ENCODE results near the gene CDHR3. TPM values are rescaled to one million over a fixed set of nuclear protein-coding genes. Genes with fewer than 3 reads are reported as not detected.
A peak's percentile ranks its signal among the peaks of the same experiment; 100 is the strongest.

The CDHR3 gene
- total and polyA plus RNA-seq, 4 donors: 1.0 to 10.5 (median 1.8) TPM

GRCh38 chr7:106063692-106064091 lies 100.6 kb downstream of the CDHR3 start:
- H3K4me3 ChIP-seq (ENCODE audit: low read depth in 1 of 3, low read length in 3 of 3): no peak overlapping the region
- no peak overlapping the region for H3K27ac ChIP-seq (ENCODE audit: low read depth in 1 of 2, low read length in 2 of 2)
- H3K36me3 ChIP-seq (ENCODE audit: control insufficient read depth in 4 of 4, insufficient read depth in 3 of 4, low read depth in 1 of 4, low read length in 3 of 4): no peaks in the 10 kb centered on the region
- TF ChIP-seq EGR1 (IDR thresholded peaks at IDR 0.05; ENCODE audit: low read depth in 2 of 2) (no peak), GABPA (IDR thresholded peaks at IDR 0.05 in 1 of 2, conservative IDR thresholded peaks at IDR 0.05 in 1 of 2) (no peak), MAX (IDR thresholded peaks at IDR 0.05) (no peak), NR2F2 (IDR thresholded peaks at IDR 0.05) (no peak), CTCF (IDR thresholded peaks at IDR 0.05; ENCODE audit: low read depth, low read length, missing input control) (no peak), HNF4G (IDR thresholded peaks at IDR 0.05) (no peak), FOXA2 (IDR thresholded peaks at IDR 0.05) (no peak), ATF3 (IDR thresholded peaks at IDR 0.05) (no peak), SP1 (IDR thresholded peaks at IDR 0.05) (no peak), REST (IDR thresholded peaks at IDR 0.05) (no peak), JUND (IDR thresholded peaks at IDR 0.05) (no peak), ZBTB33 (IDR thresholded peaks at IDR 0.05) (no peak)
- H3K4me1 ChIP-seq (ENCODE audit: control insufficient read depth in 4 of 4, insufficient read depth in 4 of 4, low read length in 3 of 4): peaks cover 4 to 17% (median 9%) of the 10 kb centered on the region in 4 donors
- no peaks in the 10 kb centered on the region for H3K27me3 ChIP-seq (ENCODE audit: control insufficient read depth in 4 of 4, insufficient read depth in 4 of 4, low read length in 3 of 4)
- no peak for DNase-seq (ENCODE audit: low spot score)
- no peak overlapping the region for H3K9ac ChIP-seq (ENCODE audit: low read depth in 1 of 2, low read length in 2 of 2)
- no peaks in the 10 kb centered on the region for H3K9me3 ChIP-seq (ENCODE audit: control insufficient read depth in 4 of 4, low read length in 3 of 4)
- 92% methylated on average over 2 of the region's 2 CpGs for WGBS

GRCh38 chr7:106064316-106064715 lies 101.3 kb downstream of the CDHR3 start:
- no peak for TF ChIP-seq YY1 (IDR thresholded peaks at IDR 0.05)
- no peak for TF ChIP-seq HNF4G (IDR thresholded peaks at IDR 0.05)
- no peak for TF ChIP-seq JUND (IDR thresholded peaks at IDR 0.05)
- no peak for TF ChIP-seq NR2F2 (IDR thresholded peaks at IDR 0.05)
- TF ChIP-seq FOXA2 (IDR thresholded peaks at IDR 0.05): no peak
- TF ChIP-seq ATF3 (IDR thresholded peaks at IDR 0.05): no peak
- no peak for TF ChIP-seq RXRA (IDR thresholded peaks at IDR 0.05)
- no peak for TF ChIP-seq ZBTB33 (IDR thresholded peaks at IDR 0.05)
- TF ChIP-seq SP1 (IDR thresholded peaks at IDR 0.05): no peak
- Histone ChIP-seq H3K27ac (ENCODE audit: low read depth in 1 of 2, low read length in 2 of 2) (peak overlapping the region; percentile 85 to 96), H3K27me3 (ENCODE audit: control insufficient read depth in 4 of 4, insufficient read depth in 4 of 4, low read length in 3 of 4) (no peaks in the 10 kb centered on the region), H3K4me1 (ENCODE audit: control insufficient read depth in 4 of 4, insufficient read depth in 4 of 4, low read length in 3 of 4) (peaks cover 4 to 17% (median 9%) of the 10 kb centered on the region in 4 donors), H3K9me3 (ENCODE audit: control insufficient read depth in 4 of 4, low read length in 3 of 4) (no peaks in the 10 kb centered on the region), H3K4me3 (ENCODE audit: low read depth in 1 of 3, low read length in 3 of 3) (no peak overlapping the region), H3K9ac (ENCODE audit: low read depth in 1 of 2, low read length in 2 of 2) (no peak overlapping the region), H3K36me3 (ENCODE audit: control insufficient read depth in 4 of 4, insufficient read depth in 3 of 4, low read depth in 1 of 4, low read length in 3 of 4) (no peaks in the 10 kb centered on the region)
- no peak for DNase-seq (ENCODE audit: low spot score)
- WGBS: 90% methylated on average over 8 of the region's 8 CpGs

Data from liver (tissue), 9 donors.